Ureter (tissue), 1 donor: ENCODE data around the gene TMEM219. TPM values are rescaled to one million over a fixed set of nuclear protein-coding genes. Genes with fewer than 3 reads are reported as not detected.
"Not testable (repeated sequence)": the region's sequence is repeated elsewhere in the genome, so short reads cannot be mapped to it uniquely, and the experiment has no call there.

Experiments used
- DNase-seq: peaks from one replicate; pipeline ENCODE4 v3.0.0-alpha.2; 2020; ENCODE audit warnings: low spot score
- total RNA-seq: library from RNA; stranded (reverse); gene quantifications from one replicate; pipeline ENCODE4 v1.2.4, GENCODE V29; 2023
- donor health status: DM: yes; HTN: yes; CAD: no.

TMEM219 gene
- total RNA-seq, 1 donor from 2014 or later: 131 TPM

DNA sequence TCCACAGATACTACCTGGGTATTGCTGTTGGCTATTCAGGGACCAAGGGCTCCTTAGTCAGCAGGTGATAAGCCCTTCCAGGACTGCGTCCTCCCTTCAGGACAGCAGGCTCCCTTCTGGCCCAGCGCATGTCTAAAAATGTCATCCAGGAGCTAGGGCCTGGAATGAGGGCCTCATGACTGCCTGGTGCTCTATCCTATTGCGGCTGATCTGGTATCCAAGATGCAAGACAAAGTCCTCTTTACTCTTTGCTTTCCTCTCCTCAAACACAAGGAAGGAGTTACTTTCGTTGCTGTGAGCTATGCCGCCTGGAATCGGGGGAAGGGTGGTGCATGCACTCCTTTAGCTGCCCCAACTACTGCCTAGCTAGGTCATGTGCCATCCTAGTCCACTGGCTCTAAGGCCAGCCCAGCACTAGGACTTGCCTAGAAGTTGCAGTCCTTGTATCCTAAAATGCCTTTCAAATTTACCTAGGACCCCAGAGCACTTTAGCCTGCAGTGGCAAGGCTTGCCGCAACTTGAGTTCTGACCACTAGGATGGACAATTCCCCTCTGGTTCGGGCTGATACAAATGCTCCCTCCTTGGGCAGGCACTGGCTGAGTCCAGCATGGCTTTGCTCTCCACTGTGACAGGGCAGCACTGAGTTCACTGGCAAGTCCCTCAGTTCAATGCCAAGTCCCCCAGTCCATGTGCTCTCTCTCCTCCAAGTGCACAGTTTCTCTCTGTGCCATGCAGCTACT, 10.1 kb upstream of the TMEM219 start:
- no peak for DNase-seq

DNA sequence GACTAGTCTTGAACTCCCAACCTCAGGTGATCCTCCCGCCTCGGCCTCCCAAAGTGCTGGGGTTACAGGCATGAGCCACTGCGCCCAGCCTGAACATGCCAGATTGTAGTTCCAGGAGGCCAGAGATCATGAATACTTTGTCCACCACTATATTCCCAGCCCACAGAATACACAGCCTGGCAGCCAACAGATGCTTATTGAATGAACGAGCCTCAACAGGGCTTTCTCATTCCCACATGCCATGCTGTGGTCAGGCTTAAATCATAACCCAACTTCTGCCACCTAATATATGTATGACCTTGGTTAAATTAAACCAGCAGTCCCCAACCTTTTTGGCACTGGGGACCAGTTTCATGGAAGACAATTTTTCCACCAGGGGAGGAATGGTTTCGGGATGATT, 3.1 kb upstream of the TMEM219 start:
- no peak for DNase-seq

DNA sequence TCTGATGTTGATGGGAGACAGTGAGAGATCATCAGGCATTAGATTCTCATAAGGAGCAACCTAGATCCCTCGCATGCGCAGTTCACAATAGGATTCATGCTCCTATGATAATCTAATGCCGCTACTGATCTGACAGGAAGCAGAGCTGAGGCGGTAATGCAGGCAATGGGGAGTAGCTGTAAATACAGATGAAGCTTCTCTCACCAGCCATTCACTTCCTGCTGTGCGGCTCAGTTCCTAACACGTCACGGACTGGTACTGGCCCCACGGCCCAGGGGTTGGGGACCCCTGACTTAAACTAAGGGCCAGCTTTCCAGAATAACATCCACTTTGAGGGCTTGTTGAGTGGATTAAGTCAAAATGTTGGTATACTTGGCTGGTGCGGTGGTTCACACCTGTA, 2.6 kb upstream of the TMEM219 start:
- DNase-seq: no peak

DNA sequence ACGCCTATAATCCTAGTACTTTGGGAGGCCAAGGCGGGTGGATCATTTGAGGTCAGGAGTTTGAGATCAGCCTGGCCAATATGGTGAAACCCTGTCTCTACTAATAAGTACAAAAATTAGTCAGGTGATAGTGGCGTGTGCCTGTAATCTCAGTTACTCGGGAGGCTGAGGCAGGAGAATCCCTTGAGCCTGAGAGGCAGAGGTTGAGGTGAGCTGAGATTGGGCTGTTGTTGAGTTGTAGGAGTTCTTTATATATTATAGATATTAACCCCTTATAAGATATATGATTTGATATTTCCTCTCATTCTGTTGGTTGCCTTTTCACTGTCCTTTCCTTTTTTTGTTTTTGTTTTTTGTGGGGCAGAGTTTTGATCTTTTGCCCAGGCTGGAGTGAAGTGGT, 2.1 kb upstream of the TMEM219 start:
- not testable (repeated sequence) for DNase-seq

DNA sequence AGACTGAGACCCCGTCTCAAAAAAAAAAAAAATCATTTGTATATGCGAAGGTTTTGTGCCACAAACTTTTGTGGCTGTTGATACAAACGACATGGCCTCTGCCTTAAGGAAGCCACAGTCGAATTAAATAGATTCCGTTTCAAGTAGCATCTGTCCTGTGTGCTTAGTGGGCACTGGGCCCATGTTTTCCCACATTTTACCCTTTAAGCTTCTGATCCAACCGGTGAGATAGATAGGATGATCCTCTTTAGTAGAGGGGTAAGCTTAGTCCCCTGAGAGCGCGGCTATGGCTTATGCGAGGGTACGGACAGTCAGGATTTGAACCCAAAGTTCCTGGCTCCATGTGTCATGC, 776 bp upstream of the TMEM219 start:
- no peak for DNase-seq

DNA sequence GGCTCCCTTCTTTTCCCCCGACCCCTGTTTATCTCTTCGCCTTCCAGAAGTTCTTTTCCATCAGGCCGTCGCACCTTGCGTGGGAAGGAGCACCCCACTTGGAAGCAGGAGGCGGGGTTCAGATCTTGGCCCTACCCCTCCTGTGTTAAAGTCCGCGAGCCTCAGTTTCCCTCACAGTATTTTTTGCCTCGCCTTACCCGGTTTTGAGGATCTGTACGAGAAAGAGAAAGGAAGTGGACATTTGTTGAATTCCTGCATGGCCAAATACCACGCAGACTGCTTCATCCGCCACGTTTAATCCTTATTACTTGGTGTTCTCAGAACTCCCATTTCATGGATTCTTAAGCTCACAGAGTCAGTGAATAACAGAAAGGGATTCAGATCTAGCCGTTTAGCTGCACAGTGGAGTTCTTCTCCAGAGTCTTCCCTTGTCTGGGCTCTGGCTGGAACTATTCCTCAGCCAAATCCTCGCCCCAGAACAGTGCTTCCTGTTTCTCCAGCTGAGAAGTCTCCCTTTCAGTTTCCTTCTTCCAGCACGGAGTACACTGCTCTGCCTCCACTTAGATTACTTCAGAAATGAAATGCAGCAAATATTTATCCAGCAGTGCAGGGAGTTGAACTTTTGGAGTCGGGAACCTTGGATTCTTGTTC, 590 bp downstream of the TMEM219 start:
- no peak for DNase-seq

DNA sequence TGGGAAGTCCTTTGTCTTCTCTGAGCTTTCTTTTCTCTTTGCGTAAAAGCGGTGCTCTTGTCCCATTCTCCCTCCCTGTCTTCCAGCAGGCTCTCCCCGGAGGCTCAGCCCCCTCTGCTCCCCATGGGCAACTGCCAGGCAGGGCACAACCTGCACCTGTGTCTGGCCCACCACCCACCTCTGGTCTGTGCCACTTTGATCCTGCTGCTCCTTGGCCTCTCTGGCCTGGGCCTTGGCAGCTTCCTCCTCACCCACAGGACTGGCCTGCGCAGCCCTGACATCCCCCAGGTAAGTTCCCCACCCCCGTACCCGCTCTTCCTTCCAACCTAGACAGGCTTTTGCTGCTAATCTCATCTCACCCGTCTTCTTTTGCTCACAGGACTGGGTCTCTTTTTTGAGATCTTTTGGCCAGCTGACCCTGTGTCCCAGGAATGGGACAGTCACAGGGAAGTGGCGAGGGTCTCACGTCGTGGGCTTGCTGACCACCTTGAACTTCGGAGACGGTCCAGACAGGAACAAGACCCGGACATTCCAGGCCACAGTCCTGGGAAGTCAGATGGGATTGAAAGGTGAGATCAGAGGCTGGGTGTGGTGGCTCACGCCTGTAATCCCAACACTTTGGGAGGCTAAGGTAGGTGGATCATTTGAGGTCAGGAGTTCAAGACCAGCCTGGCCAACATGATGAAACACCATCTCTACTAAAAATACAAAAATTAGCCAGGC, 1.3 kb downstream of the TMEM219 start:
- DNase-seq: no peak

DNA sequence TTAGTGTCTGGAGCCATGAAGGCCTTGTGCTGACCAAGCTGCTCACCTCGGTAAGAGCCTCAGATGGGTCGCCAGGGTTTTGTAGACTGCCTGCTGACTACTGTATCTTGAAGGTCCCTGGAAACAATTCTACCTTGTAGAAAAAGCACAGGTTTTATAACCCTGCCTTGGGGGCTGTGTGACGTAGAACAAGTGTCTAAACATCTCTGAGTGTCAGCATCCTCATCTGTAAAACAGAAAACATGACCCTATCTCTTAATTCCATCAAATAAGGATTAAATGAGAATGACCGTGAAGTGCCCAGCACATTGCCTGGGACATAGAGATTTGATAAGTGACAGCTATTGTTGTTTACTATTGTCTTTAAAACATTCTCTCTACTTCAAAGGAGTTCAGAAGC, 6.3 kb downstream of the TMEM219 start:
- DNase-seq: no peak

DNA sequence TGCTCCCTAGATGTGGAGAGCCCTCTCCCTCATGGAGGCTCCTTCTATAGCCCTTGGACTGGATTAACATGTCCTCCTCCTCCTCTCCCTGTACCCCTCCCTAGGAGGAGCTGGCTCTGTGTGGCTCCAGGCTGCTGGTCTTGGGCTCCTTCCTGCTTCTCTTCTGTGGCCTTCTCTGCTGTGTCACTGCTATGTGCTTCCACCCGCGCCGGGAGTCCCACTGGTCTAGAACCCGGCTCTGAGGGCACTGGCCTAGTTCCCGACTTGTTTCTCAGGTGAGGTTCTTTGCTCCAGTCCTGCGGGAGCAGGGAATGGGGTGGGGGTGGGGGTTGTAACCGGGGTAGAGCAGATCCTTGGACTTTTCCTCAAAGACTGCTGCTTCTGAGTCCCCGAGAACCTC, 9.4 kb downstream of the TMEM219 start:
- DNase-seq: no peak

DNA sequence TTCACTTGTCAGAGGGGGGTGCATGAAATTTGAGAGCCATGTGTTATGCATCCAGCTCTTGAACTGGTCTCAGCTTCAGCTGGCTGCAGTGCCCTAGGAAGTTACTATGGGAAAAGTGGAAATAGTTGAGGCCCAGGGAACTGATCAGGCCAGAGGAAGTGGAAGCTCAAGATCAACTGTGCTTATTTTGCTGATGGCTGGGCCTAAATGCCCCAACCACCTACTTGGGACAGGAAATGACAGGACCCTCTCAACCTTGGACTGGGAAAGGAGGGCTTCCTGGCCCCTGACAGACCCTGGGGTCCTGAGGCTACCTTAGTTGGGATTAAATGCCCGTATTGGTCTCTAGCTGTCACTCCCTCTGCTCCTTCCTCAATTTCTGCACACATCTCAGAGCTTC, 10.6 kb downstream of the TMEM219 start:
- DNase-seq: no peak

DNA sequence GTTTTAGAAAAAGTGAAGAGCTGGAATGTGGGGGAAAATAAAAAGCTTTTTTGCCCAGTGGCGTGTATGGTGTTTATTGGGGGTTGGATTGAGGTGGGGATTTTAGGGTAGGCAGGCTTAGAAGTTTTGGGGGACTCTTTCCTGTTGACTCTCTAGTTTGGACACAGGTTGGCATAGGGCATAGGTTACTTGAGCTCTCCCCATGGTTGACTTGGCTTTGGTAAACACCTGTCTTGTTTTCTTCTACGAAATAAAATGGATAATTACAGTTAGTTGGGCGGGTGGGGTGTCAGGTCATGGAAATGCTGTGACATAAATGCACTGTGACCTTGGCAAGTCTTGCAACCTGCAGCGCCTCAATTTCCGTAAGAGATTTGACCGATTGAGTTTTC, 11.1 kb downstream of the TMEM219 start:
- no peak for DNase-seq

DNA sequence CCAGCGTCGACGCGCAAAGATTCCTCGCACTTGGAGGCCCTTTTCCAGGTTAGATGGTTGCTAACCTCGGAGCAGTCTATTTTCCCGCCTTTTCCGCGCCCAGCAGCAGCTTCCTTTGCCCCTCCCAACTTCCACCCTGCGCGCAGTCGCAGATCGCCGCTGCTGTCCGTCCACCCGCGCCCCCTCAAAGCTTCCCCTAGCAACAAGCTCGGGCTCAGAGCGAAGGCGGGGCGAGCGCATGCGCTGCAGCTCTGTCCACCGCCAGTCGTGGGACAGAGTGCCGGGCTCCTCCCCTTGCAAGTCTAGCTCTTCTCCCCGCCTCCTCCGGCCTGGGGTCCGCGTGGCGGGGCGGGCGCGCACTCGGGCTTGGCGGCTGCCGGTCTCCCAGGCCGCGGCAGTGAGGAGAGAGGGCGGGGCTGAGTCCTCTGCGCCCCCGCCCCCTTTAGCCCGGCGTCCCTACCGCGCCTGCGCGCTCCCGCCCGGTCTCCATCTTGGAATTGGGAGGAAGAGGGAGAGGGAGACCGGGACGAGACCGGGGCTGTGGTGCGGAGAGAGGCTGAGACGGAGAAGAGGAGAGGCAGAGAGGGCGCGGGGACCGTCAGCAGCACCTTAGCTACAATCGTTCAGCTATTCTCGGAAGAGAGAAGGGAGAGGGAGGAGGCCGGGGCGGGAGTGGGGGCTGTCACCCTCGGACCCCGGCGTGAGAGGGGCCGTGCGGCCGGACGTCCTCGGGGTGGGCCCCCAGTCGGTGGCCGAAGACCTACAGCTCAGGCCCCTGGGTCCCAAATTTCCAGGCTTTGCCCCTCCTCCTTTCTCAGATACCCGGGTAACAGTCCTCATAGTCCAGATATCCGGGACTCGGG, 11.7 kb downstream of the TMEM219 start, which contains the start of gene TAOK2:
Gene TAOK2 (plus strand): TSS at position 485 of the 863 bp plus-strand sequence. CDS start 3,905 bp downstream, outside the sequence.
- peak; percentile 98 for DNase-seq

DNA sequence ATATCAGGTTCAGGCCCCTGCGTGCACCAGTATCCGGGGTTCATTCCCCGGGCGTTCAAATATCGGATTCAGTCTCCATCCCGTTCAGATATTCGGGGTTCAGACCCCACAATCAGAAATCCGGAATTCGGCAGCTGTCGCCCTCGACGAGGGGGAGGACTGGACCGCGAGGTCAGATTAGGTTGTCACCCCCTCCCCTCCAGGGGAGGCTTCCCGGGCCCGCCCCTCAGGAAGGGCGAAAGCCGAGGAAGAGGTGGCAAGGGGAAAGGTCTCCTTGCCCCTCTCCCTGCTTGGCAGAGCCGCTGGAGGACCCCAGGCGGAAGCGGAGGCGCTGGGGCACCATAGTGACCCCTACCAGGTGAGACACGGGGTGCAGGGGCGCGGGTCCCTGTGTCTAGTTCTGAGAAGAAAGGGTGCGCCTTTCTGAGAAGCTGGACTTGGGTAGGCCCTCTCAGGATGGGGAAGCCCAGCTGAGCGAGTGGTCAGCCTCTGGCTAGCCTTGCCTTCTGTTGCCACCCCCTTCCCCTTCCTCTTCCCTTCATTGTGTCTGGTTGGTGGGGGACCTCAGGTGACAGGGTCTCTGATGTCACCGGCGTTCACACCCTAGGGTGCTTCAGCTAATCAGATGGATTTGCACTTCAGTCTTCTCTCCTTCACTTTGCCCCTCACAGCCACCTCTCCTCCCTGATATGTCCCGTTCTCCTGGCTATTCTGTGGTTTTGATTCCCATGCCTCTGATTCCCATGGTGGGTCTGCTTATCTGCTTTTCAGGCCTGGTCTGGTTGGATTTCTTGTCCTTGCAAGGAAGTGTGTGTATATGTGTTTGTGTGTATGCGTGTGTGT, 12.6 kb downstream of the TMEM219 start:
- no peak for DNase-seq

DNA sequence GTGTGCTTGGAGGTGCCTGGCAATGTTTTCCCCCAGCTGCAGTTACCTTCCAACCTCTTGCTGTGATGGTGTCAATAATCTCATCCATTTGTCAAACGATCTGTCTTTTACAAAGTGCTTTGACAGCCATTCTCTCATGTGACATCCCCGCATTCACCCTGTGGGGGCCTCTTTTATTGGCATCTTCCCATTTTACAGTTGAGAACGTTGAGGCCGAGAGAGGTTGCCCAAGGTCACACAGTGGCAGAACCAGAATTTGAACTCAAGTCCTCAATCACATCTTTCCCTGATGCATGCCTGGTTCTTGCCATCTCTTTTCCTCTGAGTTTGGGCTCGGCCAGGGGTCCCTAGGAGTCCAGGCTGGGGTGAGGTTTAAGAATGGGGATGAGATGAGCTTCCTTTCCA, 13.3 kb downstream of the TMEM219 start:
- DNase-seq: no peak

DNA sequence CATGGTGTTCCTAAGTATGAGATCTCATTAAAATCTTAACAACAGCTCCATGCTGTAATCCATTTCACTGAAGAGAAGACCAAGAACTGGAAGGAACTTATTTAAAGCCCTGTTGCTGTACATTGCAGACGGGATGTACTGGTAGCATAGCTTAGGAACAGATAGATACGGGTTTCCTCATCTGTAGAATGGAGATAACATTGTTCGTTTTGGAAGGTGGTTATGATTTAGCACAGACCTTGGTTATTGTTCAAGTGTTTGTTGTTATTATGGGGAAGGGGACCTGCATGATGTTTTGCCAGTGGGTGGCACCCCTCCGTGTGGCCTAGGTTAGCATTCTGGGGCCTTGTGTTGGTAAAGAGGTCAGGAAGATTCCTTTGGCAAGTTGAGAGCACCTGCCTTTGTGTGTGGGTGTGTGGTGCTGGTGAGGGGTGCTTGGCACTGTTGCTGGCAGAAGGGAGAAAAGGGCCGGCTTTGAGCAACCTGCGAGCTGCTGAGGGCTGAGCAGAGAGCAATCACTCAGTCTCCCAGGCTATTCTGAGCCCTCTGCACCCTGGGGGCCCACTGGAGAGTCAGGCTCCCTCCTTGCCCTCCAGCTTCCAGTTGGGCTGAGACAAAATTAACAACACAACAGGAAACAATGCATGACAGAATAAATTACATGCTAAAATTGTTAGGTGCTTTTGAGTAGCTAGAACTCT, 14.1 kb downstream of the TMEM219 start:
- no peak for DNase-seq

DNA sequence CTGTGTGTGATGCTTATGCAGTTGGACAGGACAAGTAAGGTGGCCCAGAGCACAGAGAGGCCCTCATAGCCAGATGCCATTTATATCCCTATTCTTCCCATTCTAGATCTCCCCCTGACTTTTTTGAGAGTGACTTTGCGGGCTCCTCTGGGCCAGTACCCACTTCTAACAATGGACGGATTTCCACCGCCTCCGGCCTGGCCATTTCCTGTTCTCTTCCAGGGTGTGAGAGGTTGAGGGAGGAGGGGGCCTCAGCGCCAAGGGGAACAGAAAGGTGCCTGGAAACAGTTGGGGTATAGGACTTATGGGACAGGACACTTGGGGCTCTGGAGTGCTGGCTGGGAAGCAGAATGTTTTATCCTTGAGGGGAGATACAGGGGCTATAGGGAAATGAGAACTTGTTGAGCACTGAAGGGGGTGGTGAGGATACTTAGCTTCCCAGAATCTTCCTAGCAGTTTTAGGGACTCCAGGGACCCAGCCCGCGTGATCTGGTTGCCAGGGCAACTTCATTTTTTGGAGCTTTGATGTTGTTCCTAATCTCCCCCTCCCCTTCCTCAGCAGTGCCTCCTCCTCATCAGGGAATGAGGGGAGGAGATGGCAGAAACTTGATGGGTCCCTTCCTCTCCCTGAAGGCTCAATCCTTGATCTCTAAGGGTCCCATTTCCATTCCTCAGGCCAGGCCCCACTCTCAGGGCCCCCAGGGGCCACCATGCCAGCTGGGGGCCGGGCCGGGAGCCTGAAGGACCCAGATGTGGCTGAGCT, 15.4 kb downstream of the TMEM219 start:
- DNase-seq: no peak

DNA sequence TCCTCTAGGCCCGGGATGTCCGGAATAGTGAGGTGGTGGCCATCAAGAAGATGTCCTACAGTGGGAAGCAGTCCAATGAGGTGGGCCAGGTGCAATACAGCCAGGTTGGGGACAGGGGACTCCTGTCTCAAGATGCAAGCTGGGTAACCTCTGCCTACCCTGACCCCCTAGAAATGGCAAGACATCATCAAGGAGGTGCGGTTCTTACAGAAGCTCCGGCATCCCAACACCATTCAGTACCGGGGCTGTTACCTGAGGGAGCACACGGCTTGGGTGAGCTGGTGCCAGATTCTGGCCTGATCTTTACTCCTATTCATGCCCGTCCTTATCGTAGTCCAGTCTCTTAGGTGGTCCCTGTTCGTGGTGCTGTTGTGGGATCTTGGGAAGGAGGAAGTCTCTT, 16.2 kb downstream of the TMEM219 start:
- no peak for DNase-seq

DNA sequence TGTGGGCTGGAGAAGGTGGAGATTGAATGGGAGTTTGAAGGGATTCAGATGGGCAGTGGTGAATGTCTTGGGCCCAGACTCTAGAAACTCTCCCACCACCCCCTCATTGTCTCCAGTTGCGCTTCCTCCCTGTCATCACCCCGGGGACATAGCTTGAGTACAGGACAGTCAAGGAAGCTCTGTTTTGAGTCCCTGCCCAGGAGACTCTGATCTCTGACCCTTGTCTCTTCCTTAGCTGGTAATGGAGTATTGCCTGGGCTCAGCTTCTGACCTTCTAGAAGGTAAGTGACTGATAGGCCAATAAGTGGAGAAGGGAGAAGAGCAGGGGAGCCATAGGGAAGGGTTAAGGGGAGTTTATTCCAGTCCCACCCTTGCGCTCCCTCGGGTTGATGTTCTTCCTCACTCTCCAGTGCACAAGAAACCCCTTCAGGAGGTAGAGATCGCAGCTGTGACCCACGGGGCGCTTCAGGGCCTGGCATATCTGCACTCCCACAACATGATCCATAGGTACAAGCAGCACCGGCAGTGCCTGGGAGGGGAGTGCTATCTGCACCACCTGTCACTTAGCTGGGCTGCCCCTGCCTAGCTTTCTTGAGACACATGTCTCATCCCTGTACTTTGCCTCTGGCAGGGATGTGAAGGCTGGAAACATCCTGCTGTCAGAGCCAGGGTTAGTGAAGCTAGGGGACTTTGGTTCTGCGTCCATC, 16.8 kb downstream of the TMEM219 start:
- DNase-seq: no peak
